HEK293 (cell line): ENCODE measurements around the gene CXXC5.

ENCODE experiments used
- CTCF ChIP-seq: fragments of 450-650 bp; formaldehyde crosslinking; IDR thresholded peaks from 2 replicates; pipeline ENCODE4 v1.5.1; 2016; ENCODE audit warnings: missing biosample characterization, missing genetic modification characterization
- EGR2 ChIP-seq: fragments of 450-650 bp; formaldehyde crosslinking; IDR thresholded peaks from 2 replicates; pipeline ENCODE4 v1.5.1; 2016; ENCODE audit warnings: low read depth, missing biosample characterization, missing genetic modification characterization
- KLF16 ChIP-seq: fragments of 450-650 bp; formaldehyde crosslinking; IDR thresholded peaks from 2 replicates; pipeline ENCODE4 v1.5.1; 2017; ENCODE audit warnings: missing biosample characterization, missing genetic modification characterization
- ZNF362 ChIP-seq: fragments of 450-650 bp; formaldehyde crosslinking; IDR thresholded peaks from 2 replicates; pipeline ENCODE4 v1.5.1; 2016; ENCODE audit warnings: missing biosample characterization, missing genetic modification characterization
- ZNF660 ChIP-seq: fragments of 450-650 bp; IDR thresholded peaks from 2 replicates; pipeline ENCODE4 v1.5.1; 2018; ENCODE audit warnings: missing biosample characterization, mild to moderate bottlenecking, missing genetic modification characterization
- ZNF768 ChIP-seq: fragments of 450-650 bp; formaldehyde crosslinking; IDR thresholded peaks from 2 replicates; pipeline ENCODE4 v1.5.1; 2018; ENCODE audit warnings: missing biosample characterization, mild to moderate bottlenecking, missing genetic modification characterization

GRCh38 chr5:139689631-139690063 lies 41.5 kb downstream of the CXXC5 start:
- TF ChIP-seq CTCF (no peak), KLF16 (tag by site-specific recombination) (no peak), ZNF768 (no peak), ZNF660 (no peak), ZNF362 (no peak), EGR2 (tag by site-specific recombination) (no peak)
